Breast epithelium (tissue), 4 donors: ENCODE data around the gene CCDC148. TPM values are rescaled to one million over a fixed set of nuclear protein-coding genes. Genes with fewer than 3 reads are reported as not detected.

ENCODE experiments used
- DNase-seq, 2 donors: peaks; one replicate each; pipeline ENCODE4 v3.0.0-alpha.2; 2019; ENCODE audit warnings: low spot score in 2 of 2
- H3K27ac ChIP-seq, 2 donors: fragments of 200-600 bp; sonication (generic) in 1 of 2; one replicate each; pipeline ENCODE4 v1.5.1; 2016 to 2019; ENCODE audit warnings: mild to moderate bottlenecking in 1 of 2
- H3K27me3 ChIP-seq, 2 donors: fragments of 200-600 bp; sonication (generic) in 1 of 2; one replicate each; pipeline versions ENCODE4 v1.5.1 to v1.6.0; 2017 to 2019; ENCODE audit warnings: control low read depth in 1 of 2, mild to moderate bottlenecking in 1 of 2
- H3K36me3 ChIP-seq: fragments of 200-600 bp; one replicate; pipeline ENCODE4 v1.5.1; 2019
- H3K4me1 ChIP-seq, 2 donors: fragments of 200-600 bp; sonication (generic); one replicate each; pipeline ENCODE4 v1.5.1; 2016 to 2019; ENCODE audit warnings: control low read depth in 1 of 2
- H3K4me3 ChIP-seq, 3 donors: fragments of 200-600 bp; sonication (generic); 1 replicate in 2 of 3; 2 replicates in 1 of 3; pipeline ENCODE4 v1.5.1; 2016 to 2019; ENCODE audit warnings: mild to moderate bottlenecking in 3 of 3, moderate library complexity in 2 of 3
- H3K9me3 ChIP-seq, 2 donors: fragments of 200-600 bp; sonication (generic) in 1 of 2; one replicate each; pipeline ENCODE4 v1.5.1; 2016 to 2019; ENCODE audit warnings: control low read depth in 1 of 2
- CTCF ChIP-seq, 3 donors: fragments of 450-650 bp; IDR thresholded peaks; one replicate each; pipeline ENCODE4 v1.5.1; 2016 to 2017; ENCODE audit warnings: antibody characterized with exemption in 3 of 3, mild to moderate bottlenecking in 3 of 3, moderate library complexity in 3 of 3
- POLR2A ChIP-seq: fragments of 450-650 bp; IDR thresholded peaks from one replicate; pipeline ENCODE4 v1.6.1; 2016; ENCODE audit warnings: antibody characterized with exemption, mild to moderate bottlenecking, moderate library complexity
- POLR2AphosphoS5 ChIP-seq, 3 donors: sonication (generic); formaldehyde crosslinking; IDR thresholded peaks; one replicate each; pipeline ENCODE4 v1.6.1; 2017; ENCODE audit warnings: antibody characterized with exemption in 3 of 3
- intact Hi-C: fragments of 100-400 bp; cut with DNase I; formaldehyde crosslinking; loops from one replicate; pipeline ENCODE4 v1.15.1; 2023; ENCODE audit warnings: low total_unique reads
- total RNA-seq, 3 donors: library from RNA; depleted of rRNA; stranded (reverse); fragments of >200 nt; gene quantifications; one replicate each; pipeline ENCODE4 v1.1.0, GENCODE V29; 2016

CCDC148 gene
- total RNA-seq, 3 donors from 2014 or later: 1.4 to 9.8 (median 4.6) TPM

- no peak overlapping the region for H3K27ac ChIP-seq
- TF ChIP-seq POLR2AphosphoS5 (IDR thresholded peaks at IDR 0.05): no peak
- TF ChIP-seq POLR2A: no peak
- no peak for TF ChIP-seq CTCF (IDR thresholded peaks at IDR 0.05)
These were observed 32.1 kb upstream of the CCDC148 start for GRCh38 chr2:158488442-158489216.

GRCh38 chr2:158487419-158487818, 30.9 kb upstream of the CCDC148 start:
- TF ChIP-seq POLR2A (no peak), POLR2AphosphoS5 (IDR thresholded peaks at IDR 0.05) (no peak), CTCF (IDR thresholded peaks at IDR 0.05) (no peak)
- H3K9me3 ChIP-seq: no peaks in the 10 kb centered on the region
- no peaks in the 10 kb centered on the region for H3K36me3 ChIP-seq
- H3K4me3 ChIP-seq: no peak overlapping the region
- H3K4me1 ChIP-seq: no peaks in the 10 kb centered on the region
- H3K27ac ChIP-seq: no peak overlapping the region
- DNase-seq: no peak
- no peaks in the 10 kb centered on the region for H3K27me3 ChIP-seq
- intact Hi-C loops: no loop called here

More at GRCh38 chr2:158488442-158489216, 32.1 kb upstream of the CCDC148 start:
- no peak for DNase-seq
- H3K4me1 ChIP-seq: no peaks in the 10 kb centered on the region
- H3K9me3 ChIP-seq: no peaks in the 10 kb centered on the region
- no peaks in the 10 kb centered on the region for H3K27me3 ChIP-seq
- H3K4me3 ChIP-seq: no peak overlapping the region
- intact Hi-C loops: no loop called here
- H3K36me3 ChIP-seq: no peaks in the 10 kb centered on the region

- Histone ChIP-seq H3K27ac (no peak overlapping the region), H3K9me3 (no peaks in the 10 kb centered on the region), H3K36me3 (no peaks in the 10 kb centered on the region), H3K4me1 (no peaks in the 10 kb centered on the region), H3K4me3 (no peak overlapping the region), H3K27me3 (no peaks in the 10 kb centered on the region)
- intact Hi-C loops: no loop called here
- no peak for TF ChIP-seq POLR2AphosphoS5 (IDR thresholded peaks at IDR 0.05)
- TF ChIP-seq POLR2A: no peak
- TF ChIP-seq CTCF (IDR thresholded peaks at IDR 0.05): no peak
- no peak for DNase-seq
These were observed 30.4 kb upstream of the CCDC148 start for GRCh38 chr2:158486970-158487325.

- TF ChIP-seq POLR2AphosphoS5 (IDR thresholded peaks at IDR 0.05): no peak
- TF ChIP-seq POLR2A: no peak
- no peak for TF ChIP-seq CTCF (IDR thresholded peaks at IDR 0.05)
- Histone ChIP-seq H3K9me3 (no peaks in the 10 kb centered on the region), H3K36me3 (no peaks in the 10 kb centered on the region), H3K27me3 (no peaks in the 10 kb centered on the region), H3K27ac (peak overlapping the region in 1 of 2 donors; percentile 20), H3K4me3 (no peak overlapping the region), H3K4me1 (no peaks in the 10 kb centered on the region)
- no peak for DNase-seq
- intact Hi-C loops: no loop called here
These were observed 29.8 kb upstream of the CCDC148 start for GRCh38 chr2:158486150-158486969.
